GM18873 (cell line): ENCODE measurements around the gene HGF.

Source experiments
- ATAC-seq: cut with Tn5 transposase; IDR thresholded peaks from one replicate; pipeline ENCODE4 v1.9.1; 2021; ENCODE audit warnings: mild to moderate bottlenecking, moderate library complexity, moderate number of reproducible peaks; ENCODE audit not compliant: unreplicated experiment, low FRiP score

The HGF gene

GRCh38 chr7:81688622-81689411 lies 81.0 kb downstream of the HGF start:
- ATAC-seq, result no peak

GRCh38 chr7:81687062-81687461 lies 82.8 kb downstream of the HGF start:
- no peak for ATAC-seq

GRCh38 chr7:81685270-81685868 lies 84.5 kb downstream of the HGF start:
- no peak for ATAC-seq

GRCh38 chr7:81684514-81685269 lies 85.2 kb downstream of the HGF start:
- no peak for ATAC-seq

- ATAC-seq, result no peak
These were observed 85.8 kb downstream of the HGF start for GRCh38 chr7:81684033-81684432.

GRCh38 chr7:81682873-81683272 lies 87.0 kb downstream of the HGF start:
- ATAC-seq, result no peak

- ATAC-seq, result no peak
These were observed 89.7 kb downstream of the HGF start for GRCh38 chr7:81680120-81680519.

GRCh38 chr7:81676813-81677212 lies 93.0 kb downstream of the HGF start:
- ATAC-seq, result no peak

- ATAC-seq, result no peak
These were observed 93.6 kb downstream of the HGF start for GRCh38 chr7:81676105-81676811.

GRCh38 chr7:81674431-81674830 lies 95.4 kb downstream of the HGF start:
- no peak for ATAC-seq

- ATAC-seq, result no peak
These were observed 97.0 kb downstream of the HGF start for GRCh38 chr7:81672872-81673271.

- no peak for ATAC-seq
These were observed 100.3 kb downstream of the HGF start for GRCh38 chr7:81669476-81670105.

- ATAC-seq, result no peak
These were observed 103.6 kb downstream of the HGF start for GRCh38 chr7:81666209-81666608.

- ATAC-seq, result no peak
These were observed 104.6 kb downstream of the HGF start for GRCh38 chr7:81665236-81665635.

- no peak for ATAC-seq
These were observed 105.5 kb downstream of the HGF start for GRCh38 chr7:81664304-81664703.

GRCh38 chr7:81662531-81662930 lies 107.3 kb downstream of the HGF start:
- no peak for ATAC-seq

GRCh38 chr7:81659697-81660395 lies 110.0 kb downstream of the HGF start:
- no peak for ATAC-seq

GRCh38 chr7:81657551-81657950 lies 112.3 kb downstream of the HGF start:
- no peak for ATAC-seq

- ATAC-seq, result no peak
These were observed 114.6 kb downstream of the HGF start for GRCh38 chr7:81655271-81655670.

- ATAC-seq, result no peak
These were observed 117.6 kb downstream of the HGF start for GRCh38 chr7:81652225-81652624.
